Mesenchymal stem cell (in vitro differentiated cells and primary cell): ENCODE measurements around the gene PDZRN3.
A peak's percentile ranks its signal among the peaks of the same experiment; 100 is the strongest.
"Not testable (repeated sequence)": the region's sequence is repeated elsewhere in the genome, so short reads cannot be mapped to it uniquely, and the experiment has no call there.

Source experiments
- DNase-seq: peaks from one replicate; pipeline ENCODE4 v3.0.0-alpha.2; 2013
- H2AFZ ChIP-seq: one replicate; pipeline ENCODE4 v1.6.1; 2013; ENCODE audit warnings: low read depth, mild to moderate bottlenecking, control low read depth, inconsistent platforms, low read length, moderate library complexity
- H2AK5ac ChIP-seq: 2 replicates; pipeline ENCODE4 v1.6.1; 2013; ENCODE audit warnings: low read length, moderate library complexity, mild to moderate bottlenecking, inconsistent platforms; ENCODE audit not compliant: severe bottlenecking
- H2BK120ac ChIP-seq: one replicate; pipeline ENCODE4 v1.6.1; 2013; ENCODE audit warnings: low read depth, mild to moderate bottlenecking, inconsistent platforms, low read length, moderate library complexity
- H2BK12ac ChIP-seq, 2 experiments: one replicate each; pipeline ENCODE4 v1.6.1; 2013; ENCODE audit warnings: inconsistent platforms in 2 of 2, low read length in 2 of 2, mild to moderate bottlenecking in 2 of 2, moderate library complexity in 2 of 2, control low read depth in 1 of 2
- H2BK15ac ChIP-seq: one replicate; pipeline ENCODE4 v1.6.1; 2013; ENCODE audit warnings: mild to moderate bottlenecking, low read depth, inconsistent platforms; ENCODE audit not compliant: poor library complexity, severe bottlenecking
- H2BK5ac ChIP-seq: 2 replicates; pipeline ENCODE4 v1.6.1; 2013; ENCODE audit warnings: low read depth, mild to moderate bottlenecking, low read length, control low read depth, inconsistent platforms; ENCODE audit not compliant: poor library complexity, severe bottlenecking
- H3K14ac ChIP-seq, 2 experiments: one replicate each; pipeline ENCODE4 v1.6.1; 2013; ENCODE audit warnings: inconsistent platforms in 2 of 2, low read length in 2 of 2, control low read depth in 1 of 2, mild to moderate bottlenecking in 1 of 2, moderate library complexity in 1 of 2
- H3K18ac ChIP-seq, 2 experiments: one replicate each; pipeline ENCODE4 v1.6.1; 2013; ENCODE audit warnings: inconsistent platforms in 2 of 2, low read length in 2 of 2, control low read depth in 1 of 2, low read depth in 1 of 2, mild to moderate bottlenecking in 1 of 2
- H3K23ac ChIP-seq, 2 experiments: one replicate each; pipeline ENCODE4 v1.6.1; 2013; ENCODE audit warnings: inconsistent platforms in 2 of 2, low read length in 2 of 2, mild to moderate bottlenecking in 2 of 2, moderate library complexity in 2 of 2, control low read depth in 1 of 2
- H3K27ac ChIP-seq: 2 replicates; pipeline ENCODE4 v1.5.1; 2013; ENCODE audit warnings: mild to moderate bottlenecking, moderate library complexity, low read length, control low read depth, inconsistent platforms; ENCODE audit not compliant: poor library complexity, severe bottlenecking
- H3K27me3 ChIP-seq, 2 experiments: 2 replicates each; pipeline versions ENCODE4 v1.6.1 to v1.7.0; 2013; ENCODE audit warnings: low read length in 2 of 2, mild to moderate bottlenecking in 2 of 2, moderate library complexity in 2 of 2, control low read depth in 1 of 2, inconsistent platforms in 1 of 2; ENCODE audit not compliant: control insufficient read depth in 1 of 2, insufficient read depth in 1 of 2
- H3K36me3 ChIP-seq, 2 experiments: 2 replicates each; pipeline versions ENCODE4 v1.6.1 to v1.7.0; 2013; ENCODE audit warnings: low read length in 2 of 2, control low read depth in 1 of 2, inconsistent platforms in 1 of 2, low read depth in 1 of 2, mild to moderate bottlenecking in 1 of 2; ENCODE audit not compliant: insufficient read depth in 2 of 2, control insufficient read depth in 1 of 2
- H3K4ac ChIP-seq, 2 experiments: one replicate each; pipeline ENCODE4 v1.6.1; 2013; ENCODE audit warnings: inconsistent platforms in 2 of 2, low read length in 2 of 2, mild to moderate bottlenecking in 2 of 2, moderate library complexity in 2 of 2, control low read depth in 1 of 2, low read depth in 1 of 2
- H3K4me1 ChIP-seq: 2 replicates; pipeline ENCODE4 v1.6.1; 2013; ENCODE audit warnings: low read depth, low read length, control low read depth; ENCODE audit not compliant: control insufficient read depth, insufficient read depth
- H3K4me2 ChIP-seq: 2 replicates; pipeline ENCODE4 v1.6.1; 2013; ENCODE audit warnings: low read length, mild to moderate bottlenecking, inconsistent platforms; ENCODE audit not compliant: poor library complexity, severe bottlenecking
- H3K4me3 ChIP-seq, 2 experiments: 2 replicates each; pipeline versions ENCODE4 v1.5.1 to v1.7.0; 2013; ENCODE audit warnings: low read length in 2 of 2, mild to moderate bottlenecking in 2 of 2, control low read depth in 1 of 2, low read depth in 1 of 2; ENCODE audit not compliant: insufficient read depth in 1 of 2
- H3K79me1 ChIP-seq: replicated peaks from 2 replicates; pipeline ENCODE4 v1.6.1; 2013; ENCODE audit warnings: mild to moderate bottlenecking, control low read depth, low read length, inconsistent platforms; ENCODE audit not compliant: poor library complexity, severe bottlenecking
- H3K9ac ChIP-seq: 2 replicates; pipeline ENCODE4 v1.7.0; 2013; ENCODE audit warnings: mild to moderate bottlenecking, low read length, moderate library complexity
- H3K9me3 ChIP-seq: 2 replicates; pipeline ENCODE4 v1.7.0; 2013; ENCODE audit warnings: mild to moderate bottlenecking, low read length; ENCODE audit not compliant: control insufficient read depth
- H4K8ac ChIP-seq: one replicate; pipeline ENCODE4 v1.6.1; 2013; ENCODE audit warnings: inconsistent platforms, mild to moderate bottlenecking, low read length, moderate library complexity
- H4K91ac ChIP-seq: one replicate; pipeline ENCODE4 v1.6.1; 2013; ENCODE audit warnings: mild to moderate bottlenecking, low read length, inconsistent platforms
- WGBS: methylation state at CpG from one replicate; pipeline ENCODE4 v1.1.7; 2013; ENCODE audit warnings: mixed read lengths; 5-methylcytosine and 5-hydroxymethylcytosine counted together

PDZRN3 gene

DNA sequence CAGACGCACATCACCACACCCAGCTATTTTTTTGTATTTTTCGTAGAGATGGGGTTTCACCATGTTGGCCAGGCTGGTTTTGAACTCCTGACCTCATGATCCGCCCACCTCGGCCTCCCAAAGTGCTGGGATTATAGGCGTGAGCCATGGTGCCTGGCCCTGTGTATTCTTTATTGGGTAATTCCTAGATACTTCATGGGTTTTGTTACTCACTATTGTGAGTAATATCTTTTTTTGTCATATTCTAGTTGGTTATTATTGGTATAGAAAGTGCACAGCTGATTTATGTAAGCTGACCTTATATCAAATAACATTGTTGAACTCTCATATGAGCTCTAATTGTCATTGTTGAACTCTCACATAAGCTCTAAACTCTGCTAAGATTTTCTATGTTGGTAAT is 160.6 kb downstream of the PDZRN3 start:
- not testable (repeated sequence) for H3K18ac ChIP-seq, H2BK12ac ChIP-seq, H3K4me1 ChIP-seq, H3K79me1 ChIP-seq, H4K91ac ChIP-seq, H3K14ac ChIP-seq, H3K9me3 ChIP-seq, H2AK5ac ChIP-seq, H2BK15ac ChIP-seq, H2AFZ ChIP-seq, DNase-seq, H3K4me3 ChIP-seq, H4K8ac ChIP-seq, H3K4ac ChIP-seq, H3K23ac ChIP-seq, H3K36me3 ChIP-seq, H3K4me2 ChIP-seq, H3K27me3 ChIP-seq, H2BK120ac ChIP-seq, H2BK5ac ChIP-seq, H3K9ac ChIP-seq, H3K27ac ChIP-seq
- 93% methylated on average over 4 of the region's 5 CpGs for WGBS

DNA sequence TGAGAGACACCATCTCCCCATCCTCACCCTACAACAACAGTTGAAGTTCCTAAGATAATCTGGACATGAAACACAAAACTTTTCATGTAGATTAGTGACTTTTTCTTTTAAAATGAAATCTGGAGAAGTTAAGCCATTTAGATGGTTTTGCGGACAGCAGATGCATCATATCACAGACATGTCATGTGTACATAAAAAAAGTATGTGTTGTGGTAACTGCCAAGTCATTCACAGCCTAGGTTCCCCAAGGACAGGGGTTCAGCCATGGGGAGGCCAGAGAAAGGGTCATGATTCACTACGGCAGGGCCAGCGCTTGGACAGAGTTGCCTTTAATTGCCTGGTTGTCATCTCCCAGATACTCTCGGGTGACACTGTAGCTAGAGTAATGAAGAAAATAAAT is 163.2 kb downstream of the PDZRN3 start:
- Histone ChIP-seq H3K4ac (no peak overlapping the region), H3K4me1 (no peaks in the 10 kb centered on the region), H3K23ac (no peak overlapping the region), H3K9ac (no peak overlapping the region), H2BK120ac (no peak overlapping the region), H3K9me3 (no peaks in the 10 kb centered on the region), H3K18ac (no peak overlapping the region), H2AK5ac (no peak overlapping the region), H4K8ac (no peak overlapping the region), H4K91ac (no peak overlapping the region), H3K4me3 (no peak overlapping the region), H2AFZ (no peak overlapping the region), H3K4me2 (no peak overlapping the region), H2BK15ac (no peak overlapping the region), H3K27me3 (no peaks in the 10 kb centered on the region), H3K14ac (no peak overlapping the region), H3K36me3 (no peaks in the 10 kb centered on the region), H3K27ac (no peak overlapping the region), H2BK5ac (no peak overlapping the region), H2BK12ac (no peak overlapping the region), H3K79me1 (no peaks in the 10 kb centered on the region)
- DNase-seq, result peak; percentile 44
- WGBS, result 43% methylated on average over 3 of the region's 4 CpGs

DNA sequence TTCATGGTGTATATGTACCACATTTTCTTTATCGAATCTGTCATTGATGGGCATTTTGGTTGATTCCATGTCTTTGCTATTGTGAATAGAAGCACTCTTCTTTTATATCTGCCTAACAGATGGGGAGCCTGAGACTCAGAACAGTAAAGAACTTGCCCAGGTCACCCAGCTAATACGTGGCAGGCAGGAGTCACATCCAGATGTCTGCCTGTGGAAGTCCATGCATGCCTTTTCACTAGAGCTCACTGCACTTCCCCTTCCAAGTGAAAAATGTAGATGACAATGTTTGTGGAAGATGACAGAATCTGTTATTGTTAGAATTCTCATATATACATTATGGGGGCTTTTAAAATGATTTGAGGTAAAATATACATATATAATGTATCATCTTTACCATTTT is 165.0 kb downstream of the PDZRN3 start:
- Histone ChIP-seq H3K9me3 (no peaks in the 10 kb centered on the region), H2AFZ (no peak overlapping the region), H2AK5ac (no peak overlapping the region), H3K4me2 (no peak overlapping the region), H2BK15ac (no peak overlapping the region), H3K27me3 (no peaks in the 10 kb centered on the region), H3K79me1 (no peaks in the 10 kb centered on the region), H3K14ac (no peak overlapping the region), H4K91ac (no peak overlapping the region), H3K4ac (no peak overlapping the region), H2BK12ac (no peak overlapping the region), H4K8ac (no peak overlapping the region), H3K9ac (no peak overlapping the region), H3K23ac (no peak overlapping the region), H3K36me3 (no peaks in the 10 kb centered on the region), H2BK120ac (no peak overlapping the region), H2BK5ac (no peak overlapping the region), H3K27ac (no peak overlapping the region), H3K18ac (no peak overlapping the region), H3K4me1 (no peaks in the 10 kb centered on the region), H3K4me3 (no peak overlapping the region)
- WGBS, result 44% methylated on average over 1 of the region's 2 CpGs
- DNase-seq, result no peak

DNA sequence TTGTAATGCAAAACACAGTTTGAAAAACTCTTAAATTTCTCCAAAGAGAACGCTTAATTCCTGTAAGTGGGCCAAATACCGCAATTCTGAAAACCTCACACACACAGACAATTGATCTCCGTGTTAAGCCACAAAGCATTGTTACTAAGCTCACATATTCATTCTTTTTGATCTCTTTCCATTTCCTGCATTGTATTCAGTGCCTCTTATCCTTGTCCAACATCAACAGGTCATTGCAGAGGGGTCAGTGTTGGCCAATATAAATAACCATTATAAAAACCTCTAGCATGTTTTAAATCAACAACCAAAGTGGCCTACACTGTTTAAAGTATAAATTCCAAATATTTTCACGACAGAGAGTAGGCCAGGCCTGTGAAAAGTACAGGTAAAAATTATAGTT is 171.1 kb downstream of the PDZRN3 start:
- no peak overlapping the region for H2AFZ ChIP-seq
- H4K8ac ChIP-seq, result no peak overlapping the region
- H2BK15ac ChIP-seq, result no peak overlapping the region
- no peak overlapping the region for H2BK12ac ChIP-seq
- 88% methylated on average over 4 of the region's 4 CpGs for WGBS
- no peaks in the 10 kb centered on the region for H3K27me3 ChIP-seq
- H3K23ac ChIP-seq, result no peak overlapping the region
- no peak overlapping the region for H4K91ac ChIP-seq
- no peak overlapping the region for H3K9ac ChIP-seq
- no peak overlapping the region for H3K4me3 ChIP-seq
- H3K4me2 ChIP-seq, result no peak overlapping the region
- no peaks in the 10 kb centered on the region for H3K36me3 ChIP-seq
- no peak for DNase-seq
- H2BK5ac ChIP-seq, result no peak overlapping the region
- no peak overlapping the region for H3K18ac ChIP-seq
- no peak overlapping the region for H2AK5ac ChIP-seq
- H3K4me1 ChIP-seq, result peaks cover 2% of the 10 kb centered on the region
- H3K9me3 ChIP-seq, result no peaks in the 10 kb centered on the region
- H3K14ac ChIP-seq, result no peak overlapping the region
- H3K4ac ChIP-seq, result no peak overlapping the region
- no peaks in the 10 kb centered on the region for H3K79me1 ChIP-seq
- no peak overlapping the region for H3K27ac ChIP-seq
- no peak overlapping the region for H2BK120ac ChIP-seq
